H1 (cell line): ENCODE measurements around the gene MED28.

Experiments
- BACH1 ChIP-seq: IDR thresholded peaks from 2 replicates; pipeline ENCODE4 v1.6.1; 2012; ENCODE audit warnings: low read length, improper control_type of control experiment
- BRCA1 ChIP-seq: IDR thresholded peaks from 2 replicates; pipeline ENCODE4 v1.6.1; 2012; ENCODE audit warnings: low read depth, low read length, improper control_type of control experiment
- CTCF ChIP-seq, 3 experiments: IDR thresholded peaks; 1 replicate in 2 of 3; 2 replicates in 1 of 3; pipeline versions ENCODE4 v1.5.1 to v1.6.1; 2011; ENCODE audit warnings: low read length in 3 of 3, mild to moderate bottlenecking in 3 of 3, inconsistent platforms in 2 of 3, low read depth in 1 of 3, moderate library complexity in 1 of 3; ENCODE audit not compliant: insufficient read depth in 1 of 3; ENCODE audit errors: control extremely low read depth in 1 of 3
- EP300 ChIP-seq, 2 experiments: IDR thresholded peaks; 1 replicate in 1 of 2; 2 replicates in 1 of 2; pipeline ENCODE4 v1.6.1; 2011 to 2012; ENCODE audit warnings: low read depth in 2 of 2, low read length in 2 of 2, mild to moderate bottlenecking in 2 of 2, borderline replicate concordance in 1 of 2, inconsistent platforms in 1 of 2, moderate library complexity in 1 of 2
- EZH2 ChIP-seq: fragments of 200-600 bp; sonication (generic); IDR thresholded peaks from 2 replicates; pipeline ENCODE4 v1.7.1; 2012; ENCODE audit warnings: low read depth, mild to moderate bottlenecking, moderate library complexity, low read length, inconsistent platforms; ENCODE audit not compliant: severe bottlenecking
- POLR2AphosphoS5 ChIP-seq: IDR thresholded peaks from 2 replicates; pipeline ENCODE4 v1.6.1; 2011; ENCODE audit warnings: low read depth, low read length
- SUZ12 ChIP-seq: fragments of 200-600 bp; sonication (generic); IDR thresholded peaks from 2 replicates; pipeline ENCODE4 v1.6.1; 2012; ENCODE audit warnings: mild to moderate bottlenecking, inconsistent platforms, low read length, moderate library complexity, mixed read lengths
- TBP ChIP-seq: IDR thresholded peaks from 2 replicates; pipeline ENCODE4 v1.6.1; 2011; ENCODE audit warnings: low read depth, low read length, improper control_type of control experiment

DNA sequence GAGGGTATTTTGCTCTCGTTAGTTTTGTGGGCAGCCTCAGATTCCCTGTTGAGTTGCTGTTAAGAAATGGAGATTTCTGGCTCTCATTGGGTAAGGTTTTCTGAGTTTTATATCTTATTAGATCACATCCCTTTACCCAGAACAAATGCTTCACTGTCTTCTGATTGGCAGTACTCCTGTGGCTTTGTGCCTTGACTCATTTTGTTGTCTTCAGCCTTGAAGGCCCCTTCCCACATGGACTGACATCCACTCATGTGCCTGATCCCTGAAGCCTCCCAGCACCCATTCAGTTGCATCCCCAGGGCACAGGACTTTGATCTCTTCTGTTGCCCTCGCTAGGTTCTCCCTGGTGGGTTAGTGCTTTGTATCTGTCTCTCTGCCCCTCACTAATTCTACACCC lies 10.4 kb downstream of the MED28 start:
- no peak for TF ChIP-seq BACH1
- TF ChIP-seq CTCF (IDR thresholded peaks at IDR 0.05; ENCODE audit: control extremely low read depth in 1 of 3, insufficient read depth in 1 of 3, low read depth in 1 of 3, low read length in 3 of 3), result no peak
- TF ChIP-seq EZH2, result no peak
- TF ChIP-seq POLR2AphosphoS5, result no peak
- no peak for TF ChIP-seq EP300 (IDR thresholded peaks at IDR 0.05; ENCODE audit: borderline replicate concordance in 1 of 2, low read depth in 2 of 2, low read length in 2 of 2)
- TF ChIP-seq SUZ12, result no peak
- no peak for TF ChIP-seq BRCA1
- TF ChIP-seq TBP, result no peak
